Trophoblast cell (in vitro differentiated cells and primary cell): ENCODE measurements around the gene CLCN7.

ENCODE experiments used
- DNase-seq, 2 donors: peaks; one replicate each; pipeline ENCODE4 v3.0.0-alpha.2; 2016
- H2AFZ ChIP-seq: 2 replicates; pipeline ENCODE4 v1.6.1; 2013; ENCODE audit warnings: low read length, moderate library complexity, mild to moderate bottlenecking; ENCODE audit not compliant: insufficient read depth, poor library complexity
- H2AK5ac ChIP-seq: 2 replicates; pipeline ENCODE4 v1.6.1; 2013; ENCODE audit warnings: mild to moderate bottlenecking, low read length
- H2BK120ac ChIP-seq: 2 replicates; pipeline ENCODE4 v1.6.1; 2013; ENCODE audit warnings: low read length, mild to moderate bottlenecking, moderate library complexity; ENCODE audit not compliant: insufficient read depth, poor library complexity
- H2BK12ac ChIP-seq: 2 replicates; pipeline ENCODE4 v1.6.1; 2013; ENCODE audit warnings: mild to moderate bottlenecking, low read length, moderate library complexity
- H2BK5ac ChIP-seq: 2 replicates; pipeline ENCODE4 v1.6.1; 2013; ENCODE audit warnings: low read length, low read depth, moderate library complexity, mild to moderate bottlenecking; ENCODE audit not compliant: poor library complexity
- H3K14ac ChIP-seq: 2 replicates; pipeline ENCODE4 v1.6.1; 2013; ENCODE audit warnings: mild to moderate bottlenecking, low read length
- H3K18ac ChIP-seq: 2 replicates; pipeline ENCODE4 v1.6.1; 2013; ENCODE audit warnings: mild to moderate bottlenecking, low read length
- H3K23ac ChIP-seq: 2 replicates; pipeline ENCODE4 v1.6.1; 2013; ENCODE audit warnings: low read length
- H3K27ac ChIP-seq: 2 replicates; pipeline ENCODE4 v1.5.1; 2013; ENCODE audit warnings: low read depth, mild to moderate bottlenecking, inconsistent platforms, low read length, moderate library complexity
- H3K27me3 ChIP-seq: 2 replicates; pipeline ENCODE4 v1.6.1; 2013; ENCODE audit warnings: inconsistent platforms, mild to moderate bottlenecking, low read length, moderate library complexity; ENCODE audit not compliant: insufficient read depth
- H3K36me3 ChIP-seq, 2 experiments: 1 replicate in 1 of 2; 2 replicates in 1 of 2; pipeline ENCODE4 v1.6.1; 2013; ENCODE audit warnings: low read length in 2 of 2, mild to moderate bottlenecking in 2 of 2, moderate library complexity in 1 of 2; ENCODE audit not compliant: insufficient read depth in 2 of 2, control insufficient read depth in 1 of 2
- H3K4ac ChIP-seq: 2 replicates; pipeline ENCODE4 v1.6.1; 2013; ENCODE audit warnings: low read depth, mild to moderate bottlenecking, low read length, moderate library complexity
- H3K4me1 ChIP-seq, 2 experiments: 1 replicate in 1 of 2; 2 replicates in 1 of 2; pipeline ENCODE4 v1.6.1; 2013; ENCODE audit warnings: low read length in 2 of 2, mild to moderate bottlenecking in 2 of 2, moderate library complexity in 1 of 2; ENCODE audit not compliant: insufficient read depth in 2 of 2, control insufficient read depth in 1 of 2
- H3K4me2 ChIP-seq: 2 replicates; pipeline ENCODE4 v1.6.1; 2013; ENCODE audit warnings: inconsistent platforms, mild to moderate bottlenecking, low read length, moderate library complexity
- H3K4me3 ChIP-seq: 2 replicates; pipeline ENCODE4 v1.5.1; 2013; ENCODE audit warnings: mild to moderate bottlenecking, low read depth, low read length, inconsistent platforms
- H3K79me1 ChIP-seq: one replicate; pipeline ENCODE4 v1.6.1; 2013; ENCODE audit warnings: low read length
- H3K79me2 ChIP-seq: 2 replicates; pipeline ENCODE4 v1.6.1; 2013; ENCODE audit warnings: low read length, mild to moderate bottlenecking; ENCODE audit not compliant: control insufficient read depth, insufficient read depth, poor library complexity
- H3K9ac ChIP-seq: 2 replicates; pipeline ENCODE4 v1.6.1; 2013; ENCODE audit warnings: mild to moderate bottlenecking, low read length
- H3K9me3 ChIP-seq: 2 replicates; pipeline ENCODE4 v1.6.1; 2013; ENCODE audit warnings: low read depth, mild to moderate bottlenecking, control low read depth, inconsistent platforms, low read length; ENCODE audit not compliant: insufficient read depth
- H4K12ac ChIP-seq: 2 replicates; pipeline ENCODE4 v1.6.1; 2013; ENCODE audit warnings: low read depth, mild to moderate bottlenecking, low read length, moderate library complexity
- H4K8ac ChIP-seq: 2 replicates; pipeline ENCODE4 v1.6.1; 2013; ENCODE audit warnings: low read depth, mild to moderate bottlenecking, low read length, moderate library complexity
- H4K91ac ChIP-seq: one replicate; pipeline ENCODE4 v1.6.1; 2013; ENCODE audit warnings: low read depth, mild to moderate bottlenecking, low read length, moderate library complexity
- WGBS: extraction: QIAGEN DNeasy Blood & Tissue Kit; methylation state at CpG from one replicate; pipeline ENCODE4 v1.1.7; 2013; ENCODE audit warnings: missing lambda C conversion rate; ENCODE audit not compliant: insufficient read length, insufficient coverage; ENCODE audit errors: extremely low coverage; 5-methylcytosine and 5-hydroxymethylcytosine counted together

The CLCN7 gene

DNA sequence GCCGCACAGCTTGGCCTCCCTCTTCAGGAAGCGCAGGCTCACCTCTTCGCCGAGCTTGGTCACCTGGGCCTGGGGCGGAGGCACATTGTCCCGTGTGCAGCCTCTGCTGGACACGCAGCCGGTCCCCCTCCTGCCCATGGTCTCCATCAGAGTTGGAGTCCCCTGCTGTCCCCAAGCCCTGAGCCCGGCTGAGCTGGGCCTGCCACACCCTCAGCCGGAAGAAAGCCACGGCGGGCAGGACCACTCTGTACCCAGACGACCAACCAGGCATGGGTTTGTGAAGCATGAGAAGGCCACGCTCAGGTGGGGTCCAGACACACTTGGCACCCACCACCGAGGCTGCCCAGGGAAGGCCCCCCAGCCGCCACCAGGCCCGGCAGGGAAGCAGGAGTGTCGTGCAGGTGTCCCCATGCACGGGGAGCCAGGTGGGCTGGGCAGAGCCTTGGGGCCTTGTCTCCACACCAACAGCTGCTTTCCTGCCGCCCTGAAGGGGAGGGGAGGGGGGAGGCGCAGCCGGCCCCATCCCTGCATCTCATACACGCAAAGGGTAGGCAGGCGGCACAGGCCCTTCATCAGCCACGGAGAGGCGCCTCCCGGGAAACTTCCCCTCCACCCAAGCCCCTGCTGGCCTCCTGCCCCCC, 35.6 kb downstream of the CLCN7 start:
- Histone ChIP-seq H4K91ac (no peak overlapping the region), H3K18ac (no peak overlapping the region), H4K8ac (no peak overlapping the region), H3K27me3 (no peaks in the 10 kb centered on the region), H3K14ac (no peak overlapping the region), H3K79me2 (no peaks in the 10 kb centered on the region), H2AK5ac (no peak overlapping the region), H3K4me2 (no peak overlapping the region), H3K23ac (no peak overlapping the region), H3K79me1 (no peaks in the 10 kb centered on the region), H4K12ac (no peak overlapping the region), H2BK5ac (no peak overlapping the region), H2BK12ac (no peak overlapping the region), H3K27ac (no peak overlapping the region), H3K4me3 (no peak overlapping the region), H2AFZ (no peak overlapping the region), H3K4me1 (no peaks in the 10 kb centered on the region), H3K36me3 (no peaks in the 10 kb centered on the region), H3K9ac (no peak overlapping the region), H3K9me3 (peaks cover 4% of the 10 kb centered on the region), H2BK120ac (no peak overlapping the region), H3K4ac (no peak overlapping the region)
- no peak for DNase-seq
- no CpG with 5 or more reads among the region's 27 CpGs for WGBS

GRCh38 chr16:1438229-1439057, 36.4 kb downstream of the CLCN7 start:
- no peak overlapping the region for H3K9ac ChIP-seq
- no peak for DNase-seq
- no peak overlapping the region for H3K4me3 ChIP-seq
- WGBS, result no CpG with 5 or more reads among the region's 35 CpGs
- H4K8ac ChIP-seq, result no peak overlapping the region
- H3K9me3 ChIP-seq, result peaks cover 4% of the 10 kb centered on the region
- H3K36me3 ChIP-seq, result no peaks in the 10 kb centered on the region
- H2BK120ac ChIP-seq, result no peak overlapping the region
- no peak overlapping the region for H3K4ac ChIP-seq
- H3K4me1 ChIP-seq, result no peaks in the 10 kb centered on the region
- H3K23ac ChIP-seq, result no peak overlapping the region
- H3K79me2 ChIP-seq, result no peaks in the 10 kb centered on the region
- H3K27me3 ChIP-seq, result no peaks in the 10 kb centered on the region
- no peak overlapping the region for H4K12ac ChIP-seq
- no peak overlapping the region for H4K91ac ChIP-seq
- no peak overlapping the region for H3K18ac ChIP-seq
- no peak overlapping the region for H2BK5ac ChIP-seq
- no peaks in the 10 kb centered on the region for H3K79me1 ChIP-seq
- H3K27ac ChIP-seq, result no peak overlapping the region
- no peak overlapping the region for H3K14ac ChIP-seq
- H2AFZ ChIP-seq, result no peak overlapping the region
- H2BK12ac ChIP-seq, result no peak overlapping the region
- H3K4me2 ChIP-seq, result no peak overlapping the region
- H2AK5ac ChIP-seq, result no peak overlapping the region

DNA sequence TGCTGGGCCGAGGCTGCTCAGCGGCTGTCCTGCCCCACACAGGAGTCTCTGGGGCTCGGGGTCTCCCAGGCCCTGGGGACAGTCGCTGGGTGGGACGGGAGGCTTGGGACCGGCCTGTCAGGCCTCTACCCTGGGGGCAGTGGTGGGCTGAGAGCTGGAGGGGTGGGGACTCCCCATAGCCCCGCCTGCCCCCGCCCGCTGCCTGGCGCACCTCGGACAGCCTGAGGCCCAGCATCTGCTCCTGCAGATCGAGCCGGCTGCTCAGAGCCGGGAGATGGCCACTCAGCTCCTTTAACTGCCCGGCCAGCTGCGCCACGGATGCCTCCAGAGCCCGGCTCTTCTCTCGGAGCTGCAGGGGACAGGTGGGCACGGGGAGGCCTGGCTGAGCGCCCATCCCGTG, 37.2 kb downstream of the CLCN7 start:
- Histone ChIP-seq H3K14ac (no peak overlapping the region), H2BK120ac (no peak overlapping the region), H4K12ac (no peak overlapping the region), H3K4me3 (no peak overlapping the region), H3K4me2 (no peak overlapping the region), H3K4ac (no peak overlapping the region), H2BK5ac (no peak overlapping the region), H3K23ac (no peak overlapping the region), H2AFZ (no peak overlapping the region), H3K27me3 (no peaks in the 10 kb centered on the region), H4K91ac (no peak overlapping the region), H3K18ac (no peak overlapping the region), H2AK5ac (no peak overlapping the region), H2BK12ac (no peak overlapping the region), H3K4me1 (no peaks in the 10 kb centered on the region), H3K36me3 (no peaks in the 10 kb centered on the region), H3K79me1 (no peaks in the 10 kb centered on the region), H4K8ac (no peak overlapping the region), H3K9me3 (peaks cover 4% of the 10 kb centered on the region), H3K9ac (no peak overlapping the region), H3K27ac (no peak overlapping the region), H3K79me2 (no peaks in the 10 kb centered on the region)
- DNase-seq, result no peak
- no CpG with 5 or more reads among the region's 22 CpGs for WGBS

DNA sequence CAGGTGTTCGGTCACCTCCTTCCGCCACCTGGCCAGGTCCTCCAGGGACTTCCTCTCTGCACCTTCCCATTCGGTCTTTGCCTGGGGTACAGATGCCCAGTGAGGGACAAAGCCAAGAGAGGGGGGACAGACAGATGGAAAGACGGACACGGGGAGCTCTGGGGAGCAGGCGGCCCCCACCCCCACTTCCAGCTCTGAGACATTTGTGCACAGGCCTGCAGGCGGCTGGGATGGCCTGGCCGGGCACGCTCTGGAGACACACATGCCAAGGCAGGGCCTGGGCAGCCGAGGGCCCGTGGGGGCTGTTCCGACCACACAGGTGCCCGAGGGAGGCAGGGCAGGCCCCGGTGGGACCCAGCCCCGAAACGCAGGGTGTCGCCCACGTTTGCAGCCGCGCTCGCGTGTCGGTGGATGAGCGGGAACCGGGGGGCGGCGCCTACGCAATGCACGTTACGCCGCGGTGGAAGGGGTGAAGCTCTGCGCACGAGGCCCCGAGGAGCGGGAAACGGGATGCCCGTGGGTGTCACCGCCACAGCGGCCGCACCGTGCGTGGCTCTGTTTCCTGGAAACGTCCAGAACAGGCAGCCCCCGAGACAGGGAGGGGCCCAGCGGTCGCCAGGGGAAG, 38.0 kb downstream of the CLCN7 start:
- Histone ChIP-seq H4K8ac (no peak overlapping the region), H2BK12ac (no peak overlapping the region), H3K79me2 (no peaks in the 10 kb centered on the region), H2AK5ac (no peak overlapping the region), H3K4me2 (no peak overlapping the region), H3K9me3 (peaks cover 4% of the 10 kb centered on the region), H2AFZ (no peak overlapping the region), H3K36me3 (no peaks in the 10 kb centered on the region), H3K27ac (no peak overlapping the region), H3K4me3 (no peak overlapping the region), H3K14ac (no peak overlapping the region), H3K23ac (no peak overlapping the region), H3K18ac (no peak overlapping the region), H3K4ac (no peak overlapping the region), H3K9ac (no peak overlapping the region), H4K12ac (no peak overlapping the region), H2BK5ac (no peak overlapping the region), H4K91ac (no peak overlapping the region), H3K27me3 (no peaks in the 10 kb centered on the region), H3K79me1 (no peaks in the 10 kb centered on the region), H2BK120ac (no peak overlapping the region), H3K4me1 (no peaks in the 10 kb centered on the region)
- WGBS, result no CpG with 5 or more reads among the region's 47 CpGs
- DNase-seq, result no peak
